MCF 10A (cell line): Measurements from ENCODE around the gene CDYL. TPM values are rescaled to one million over a fixed set of nuclear protein-coding genes. Genes with fewer than 3 reads are reported as not detected.

ENCODE experiments used
- BruUV-seq: library from RNA; stranded (reverse); fragments of 400-500 nt; replicated peaks from 2 replicates; lab custom pipeline; 2021; lab: Mats Ljungman, UMichigan
- CTCF ChIA-PET: fragments of 300-600 bp; sonication (Branson Sonifier 250); formaldehyde crosslinking; extraction: SDS; loops from one replicate; lab custom pipeline; 2021; ENCODE audit warnings: antibody characterized with exemption, inconsistent platforms; lab: Yijun Ruan, JAX
- POLR2A ChIA-PET: fragments of 300-600, 350-650 bp; sonication (Branson Sonifier 250); formaldehyde crosslinking; extraction: SDS; loops from one replicate; lab custom pipeline; 2020; ENCODE audit warnings: antibody characterized with exemption, inconsistent platforms; lab: Yijun Ruan, JAX
- DNase-seq: peaks from one replicate; pipeline ENCODE4 v3.0.0-alpha.2; 2018; ENCODE audit not compliant: unreplicated experiment
- H3K27ac Mint-ChIP-seq: one replicate; pipeline ENCODE4 v1.8.0; 2022; ENCODE audit warnings: mild to moderate bottlenecking, low read depth, mixed read lengths; ENCODE audit not compliant: unreplicated experiment
- H3K27me3 Mint-ChIP-seq: one replicate; pipeline ENCODE4 v1.8.0; 2022; ENCODE audit warnings: mixed read lengths; ENCODE audit not compliant: insufficient read depth, unreplicated experiment
- H3K36me3 Mint-ChIP-seq: one replicate; pipeline ENCODE4 v1.8.0; 2022; ENCODE audit warnings: mild to moderate bottlenecking, moderate library complexity, mixed read lengths; ENCODE audit not compliant: insufficient read depth, unreplicated experiment
- H3K4me1 Mint-ChIP-seq: one replicate; pipeline ENCODE4 v1.8.0; 2022; ENCODE audit warnings: mixed read lengths; ENCODE audit not compliant: insufficient read depth, unreplicated experiment
- H3K4me3 Mint-ChIP-seq: one replicate; pipeline ENCODE4 v1.8.0; 2022; ENCODE audit warnings: mild to moderate bottlenecking, moderate library complexity, mixed read lengths; ENCODE audit not compliant: unreplicated experiment
- H3K9me3 Mint-ChIP-seq: one replicate; pipeline ENCODE4 v1.8.0; 2022; ENCODE audit warnings: mixed read lengths; ENCODE audit not compliant: unreplicated experiment
- intact Hi-C: fragments of 100-400 bp; cut with micrococcal nuclease; formaldehyde crosslinking; loops from 2 replicates; pipeline ENCODE4 v1.14.1; 2022
- total RNA-seq: library from RNA; stranded (reverse); gene quantifications from 2 replicates; pipeline ENCODE4 v1.2.3, GENCODE V29; 2022
- TF ChIP-seq, protein P1 (sequence below): fragments of 200-600 bp; IDR thresholded peaks from one replicate; pipeline ENCODE4 v1.8.0; 2022; ENCODE audit warnings: antibody characterized with exemption, mild to moderate bottlenecking; ENCODE audit not compliant: unreplicated experiment

CDYL gene
- total RNA-seq, 1 experiment from 2014 or later = 48.9 TPM

DNA sequence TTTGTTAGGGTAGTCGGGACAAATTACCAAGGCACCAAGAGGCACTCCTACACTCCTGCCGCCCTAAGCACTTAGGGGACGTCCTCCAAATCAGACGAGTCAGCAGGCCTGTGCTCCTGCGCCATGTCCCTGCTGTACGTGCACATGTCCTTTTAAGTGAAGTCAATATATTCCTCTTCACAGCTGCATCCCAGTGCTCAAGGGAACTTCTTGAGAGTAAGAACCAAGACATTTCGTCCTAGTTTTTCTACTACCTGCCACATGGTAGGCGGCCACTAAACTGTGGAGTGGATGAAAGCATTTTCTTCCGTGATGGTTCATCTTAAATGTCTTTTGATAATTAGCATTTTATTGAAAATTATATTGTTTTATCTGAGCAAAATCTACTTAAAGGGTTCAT, 126.9 kb downstream of the CDYL start:
- no peak overlapping the region for H3K27ac Mint-ChIP-seq
- no peak for DNase-seq
- peaks cover 12% of the 10 kb centered on the region for H3K4me1 Mint-ChIP-seq
- no peak overlapping the region for H3K4me3 Mint-ChIP-seq
- ChIA-PET CTCF (interaction anchor here (0.6 kb wide), 2 partner anchors 213 to 1054 kb away, joined by 3 read pairs; partner anchors contain the start of gene FAM50B), POLR2A (no interaction called here)
- no peaks in the 10 kb centered on the region for H3K27me3 Mint-ChIP-seq
- BruUV-seq = no TSS peak
- TF ChIP-seq, protein P1, sequence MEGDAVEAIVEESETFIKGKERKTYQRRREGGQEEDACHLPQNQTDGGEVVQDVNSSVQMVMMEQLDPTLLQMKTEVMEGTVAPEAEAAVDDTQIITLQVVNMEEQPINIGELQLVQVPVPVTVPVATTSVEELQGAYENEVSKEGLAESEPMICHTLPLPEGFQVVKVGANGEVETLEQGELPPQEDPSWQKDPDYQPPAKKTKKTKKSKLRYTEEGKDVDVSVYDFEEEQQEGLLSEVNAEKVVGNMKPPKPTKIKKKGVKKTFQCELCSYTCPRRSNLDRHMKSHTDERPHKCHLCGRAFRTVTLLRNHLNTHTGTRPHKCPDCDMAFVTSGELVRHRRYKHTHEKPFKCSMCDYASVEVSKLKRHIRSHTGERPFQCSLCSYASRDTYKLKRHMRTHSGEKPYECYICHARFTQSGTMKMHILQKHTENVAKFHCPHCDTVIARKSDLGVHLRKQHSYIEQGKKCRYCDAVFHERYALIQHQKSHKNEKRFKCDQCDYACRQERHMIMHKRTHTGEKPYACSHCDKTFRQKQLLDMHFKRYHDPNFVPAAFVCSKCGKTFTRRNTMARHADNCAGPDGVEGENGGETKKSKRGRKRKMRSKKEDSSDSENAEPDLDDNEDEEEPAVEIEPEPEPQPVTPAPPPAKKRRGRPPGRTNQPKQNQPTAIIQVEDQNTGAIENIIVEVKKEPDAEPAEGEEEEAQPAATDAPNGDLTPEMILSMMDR = no peak
- peaks cover 32% of the 10 kb centered on the region for H3K36me3 Mint-ChIP-seq
- H3K9me3 Mint-ChIP-seq = no peaks in the 10 kb centered on the region
- intact Hi-C loops = no loop called here

DNA sequence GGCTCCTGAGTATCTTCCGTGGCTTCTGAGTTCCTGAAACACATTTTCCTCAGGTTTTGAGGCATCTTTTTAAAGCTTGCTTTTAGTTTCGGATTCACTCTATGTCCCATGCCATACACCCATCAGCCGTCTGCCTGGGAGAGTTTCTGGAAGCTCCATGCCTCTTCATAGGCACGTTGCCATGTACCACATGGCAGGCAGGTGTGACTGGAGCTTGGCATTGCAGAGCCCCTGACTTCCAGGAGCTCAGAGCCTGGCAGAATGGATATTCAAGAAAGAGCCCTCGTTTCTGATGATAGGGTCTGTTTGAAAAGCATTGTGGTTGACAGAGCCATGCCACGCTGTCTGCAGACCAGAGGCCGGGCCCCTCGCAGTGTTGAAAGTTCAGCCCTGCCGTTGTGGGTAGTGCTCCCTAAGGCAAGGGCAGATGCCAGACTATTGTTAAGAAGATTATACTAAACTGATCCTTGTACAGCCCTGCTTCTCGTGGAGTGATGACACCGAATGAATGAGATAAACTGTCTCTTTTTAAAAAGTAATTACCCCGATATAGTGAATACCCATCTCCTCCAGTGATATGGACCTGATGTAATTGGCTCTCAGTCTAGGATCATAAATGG, 127.7 kb downstream of the CDYL start:
- BruUV-seq = no TSS peak
- Mint-ChIP-seq H3K27ac (no peak overlapping the region), H3K9me3 (no peaks in the 10 kb centered on the region), H3K4me1 (peaks cover 14% of the 10 kb centered on the region), H3K4me3 (no peak overlapping the region), H3K36me3 (peaks cover 32% of the 10 kb centered on the region), H3K27me3 (no peaks in the 10 kb centered on the region)
- no peak for DNase-seq
- TF ChIP-seq, protein P1 = no peak
- CTCF ChIA-PET = interaction anchor here (0.6 kb wide), 2 partner anchors 214 to 1055 kb away, joined by 3 read pairs; partner anchors contain the start of gene FAM50B
- POLR2A ChIA-PET = no interaction called here
- intact Hi-C loops = no loop called here

DNA sequence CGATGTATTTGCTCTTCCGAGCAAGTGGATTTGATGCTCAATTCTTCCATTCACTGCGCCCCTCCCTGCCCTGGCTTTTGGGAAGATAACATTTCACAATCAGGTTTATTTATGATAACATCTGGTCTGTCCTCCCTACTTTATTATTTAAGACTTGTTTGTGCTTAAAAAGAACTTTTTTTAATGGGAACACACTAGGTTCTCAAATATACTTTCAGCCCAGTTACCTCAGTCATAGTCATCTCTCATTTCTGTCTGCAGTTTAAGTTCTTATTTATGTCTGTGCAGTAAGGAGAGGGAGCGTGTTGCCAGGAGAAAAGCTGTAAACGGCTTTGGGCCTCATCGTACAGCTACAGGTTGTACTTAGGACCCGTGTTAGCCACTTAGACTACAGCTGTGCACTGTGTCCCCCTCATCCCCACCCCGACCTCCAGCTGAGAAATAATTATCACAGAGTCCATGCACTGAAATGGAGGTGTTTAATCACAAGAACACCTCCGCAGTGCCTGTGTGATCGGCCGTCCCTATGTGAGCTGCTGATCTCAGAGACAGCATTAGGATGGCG, 128.3 kb downstream of the CDYL start:
- TF ChIP-seq, protein P1 = no peak
- BruUV-seq = no TSS peak
- no peaks in the 10 kb centered on the region for H3K27me3 Mint-ChIP-seq
- ChIA-PET POLR2A (no interaction called here), CTCF (interaction anchor here (0.6 kb wide), 1 partner anchor 119 kb away, joined by 3 read pairs; no protein-coding TSS in a partner anchor)
- H3K27ac Mint-ChIP-seq = no peak overlapping the region
- intact Hi-C loops = no loop called here
- DNase-seq = no peak
- peaks cover 33% of the 10 kb centered on the region for H3K36me3 Mint-ChIP-seq
- no peak overlapping the region for H3K4me3 Mint-ChIP-seq
- H3K9me3 Mint-ChIP-seq = no peaks in the 10 kb centered on the region
- peaks cover 14% of the 10 kb centered on the region for H3K4me1 Mint-ChIP-seq

DNA sequence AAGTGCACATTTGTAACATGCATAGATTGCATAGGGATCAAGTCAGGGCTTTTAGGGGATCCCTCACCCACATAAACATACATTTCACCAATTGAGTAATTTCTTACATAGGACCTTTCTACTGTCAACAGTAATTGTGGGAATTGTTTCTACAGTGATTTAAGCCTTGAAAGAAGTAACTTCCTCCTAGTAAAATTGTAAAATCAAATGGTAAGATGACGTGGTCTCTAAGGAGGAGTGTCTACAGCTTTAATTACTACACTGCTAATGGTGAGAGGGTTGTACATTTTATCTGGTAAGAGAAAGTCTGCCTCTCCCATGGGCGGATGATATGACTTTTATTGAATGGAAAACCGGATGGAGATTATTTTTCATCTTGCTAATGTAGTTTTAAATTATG, 129.6 kb downstream of the CDYL start:
- ChIA-PET POLR2A (no interaction called here), CTCF (interaction anchor here (0.6 kb wide), 1 partner anchor 22 kb away, joined by 3 read pairs; no protein-coding TSS in a partner anchor)
- peaks cover 37% of the 10 kb centered on the region for H3K36me3 Mint-ChIP-seq
- intact Hi-C loops = no loop called here
- H3K4me3 Mint-ChIP-seq = no peak overlapping the region
- H3K9me3 Mint-ChIP-seq = no peaks in the 10 kb centered on the region
- peaks cover 14% of the 10 kb centered on the region for H3K4me1 Mint-ChIP-seq
- H3K27ac Mint-ChIP-seq = no peak overlapping the region
- H3K27me3 Mint-ChIP-seq = no peaks in the 10 kb centered on the region
- no TSS peak for BruUV-seq
- TF ChIP-seq, protein P1 = no peak
- no peak for DNase-seq
